ENCODE results near the gene STXBP6. TPM values are rescaled to one million over a fixed set of nuclear protein-coding genes. Genes with fewer than 3 reads are reported as not detected.
A peak's percentile ranks its signal among the peaks of the same experiment; 100 is the strongest.

The STXBP6 gene
- total and polyA plus RNA-seq, 2 of the 13 experiments (the other 11 are each of a cell fraction or from before 2014, with no cell fraction given): 35.3 to 42.8 TPM

GRCh38 chr14:25033358-25033757 lies 16.6 kb downstream of the STXBP6 start:
- H3K9ac ChIP-seq (ENCODE audit: insufficient read depth, low read depth, low read length): no peak overlapping the region
- 97% methylated on average over 1 of the region's 1 CpG for WGBS (ENCODE audit: low lambda C conversion rate)
- no peak overlapping the region for H3K27ac ChIP-seq (ENCODE audit: extremely low read length, insufficient read depth, low read length)
- ATAC-seq (no peak), FAIRE-seq (no peak), DNase-seq (ENCODE audit: low spot score) (no peak)
- intact Hi-C loops (cut with micrococcal nuclease; ENCODE audit: unreplicated experiment): loop anchor here (2.0 to 5.0 kb wide), 2 partner anchors 56 to 81 kb away; no protein-coding TSS in a partner anchor
- H3K79me2 ChIP-seq (ENCODE audit: insufficient read depth, low read length): peaks cover 20% of the 10 kb centered on the region
- in situ Hi-C loops (cut with HindIII; ENCODE audit: extremely low pct_ligation_motif_present, low pct_unique_long_range_greater_than_20kb): no loop called here
- H3K4me3 ChIP-seq (replicated peaks in 1 of 3; ENCODE audit: insufficient read depth in 1 of 3, low read depth in 2 of 3, low read length in 3 of 3): no peak overlapping the region
- ChIA-PET POLR2A (interaction anchor here (1.4 to 3.7 kb wide), 3 partner anchors 15 to 194 kb away, joined by 3 to 28 read pairs (median 7); no protein-coding TSS in a partner anchor), CTCF (ENCODE audit: low intra/inter-chr PET ratio, low total read pairs) (interaction anchor here (1.7 to 2.6 kb wide), 2 partner anchors 227 to 299 kb away, joined by 8 to 28 read pairs; no protein-coding TSS in a partner anchor)
- H3K9me3 ChIP-seq (ENCODE audit: low read length): no peaks in the 10 kb centered on the region
- H3K27me3 ChIP-seq (ENCODE audit: control insufficient read depth in 1 of 2, insufficient read depth in 2 of 2, low read length in 2 of 2): no peaks in the 10 kb centered on the region
- no peaks in the 10 kb centered on the region for H3K36me3 ChIP-seq (replicated peaks in 1 of 2; ENCODE audit: control insufficient read depth in 1 of 2, insufficient read depth in 2 of 2, low read length in 2 of 2)
- H2AFZ ChIP-seq (ENCODE audit: low read length): no peak overlapping the region
- no TSS peak for BruUV-seq (replicated peaks)
- H3K4me2 ChIP-seq (ENCODE audit: low read depth, low read length): no peak overlapping the region
- no peaks in the 10 kb centered on the region for H4K20me1 ChIP-seq (ENCODE audit: insufficient read depth, low read length)
- H3K4me1 ChIP-seq (ENCODE audit: insufficient read depth, low read length): peaks cover 56% of the 10 kb centered on the region
- TF ChIP-seq RFXAP (CRISPR knock-in tag; IDR thresholded peaks at IDR 0.05; ENCODE audit: borderline replicate concordance) (no peak), TBX2 (CRISPR knock-in tag; IDR thresholded peaks at IDR 0.05; ENCODE audit: borderline replicate concordance) (no peak), ZNF276 (CRISPR knock-in tag; IDR thresholded peaks at IDR 0.05; ENCODE audit: low read depth) (no peak), ZBTB46 (CRISPR knock-in tag; IDR thresholded peaks at IDR 0.05; ENCODE audit: borderline replicate concordance) (no peak), NCOA1 (CRISPR knock-in tag; IDR thresholded peaks at IDR 0.05) (no peak), ZMYM3 (CRISPR knock-in tag; IDR thresholded peaks at IDR 0.05) (peak; percentile 83), ZNF260 (CRISPR knock-in tag; IDR thresholded peaks at IDR 0.05; ENCODE audit: borderline replicate concordance, low read depth) (no peak), RFXANK (CRISPR knock-in tag; IDR thresholded peaks at IDR 0.05) (no peak), ADNP (CRISPR knock-in tag; IDR thresholded peaks at IDR 0.05) (peak; percentile 72; the same call in 1 of the 2 replicates), ZNF567 (CRISPR knock-in tag; IDR thresholded peaks at IDR 0.05; ENCODE audit: borderline replicate concordance) (no peak), ZNF619 (CRISPR knock-in tag; IDR thresholded peaks at IDR 0.05) (no peak), CHD4 (IDR thresholded peaks at IDR 0.05; ENCODE audit: borderline replicate concordance, low read length) (peak; percentile 89; the same call in 1 of the 2 replicates), FOXK2 (IDR thresholded peaks at IDR 0.05) (no peak), ZNF3 (CRISPR knock-in tag; IDR thresholded peaks at IDR 0.05) (no peak), TEF (CRISPR knock-in tag; IDR thresholded peaks at IDR 0.05) (no peak), SRSF1 (optimal IDR thresholded peaks at IDR 0.05; ENCODE audit: low read depth, low read length) (no peak), PATZ1 (CRISPR knock-in tag; IDR thresholded peaks at IDR 0.05) (no peak)

All from HepG2 (cell line).